Measurements from ENCODE around the gene CC2D2A. TPM values are rescaled to one million over a fixed set of nuclear protein-coding genes. Genes with fewer than 3 reads are reported as not detected.

The CC2D2A gene
- total RNA-seq, 1 experiment from 2014 or later = 10.2 TPM

DNA sequence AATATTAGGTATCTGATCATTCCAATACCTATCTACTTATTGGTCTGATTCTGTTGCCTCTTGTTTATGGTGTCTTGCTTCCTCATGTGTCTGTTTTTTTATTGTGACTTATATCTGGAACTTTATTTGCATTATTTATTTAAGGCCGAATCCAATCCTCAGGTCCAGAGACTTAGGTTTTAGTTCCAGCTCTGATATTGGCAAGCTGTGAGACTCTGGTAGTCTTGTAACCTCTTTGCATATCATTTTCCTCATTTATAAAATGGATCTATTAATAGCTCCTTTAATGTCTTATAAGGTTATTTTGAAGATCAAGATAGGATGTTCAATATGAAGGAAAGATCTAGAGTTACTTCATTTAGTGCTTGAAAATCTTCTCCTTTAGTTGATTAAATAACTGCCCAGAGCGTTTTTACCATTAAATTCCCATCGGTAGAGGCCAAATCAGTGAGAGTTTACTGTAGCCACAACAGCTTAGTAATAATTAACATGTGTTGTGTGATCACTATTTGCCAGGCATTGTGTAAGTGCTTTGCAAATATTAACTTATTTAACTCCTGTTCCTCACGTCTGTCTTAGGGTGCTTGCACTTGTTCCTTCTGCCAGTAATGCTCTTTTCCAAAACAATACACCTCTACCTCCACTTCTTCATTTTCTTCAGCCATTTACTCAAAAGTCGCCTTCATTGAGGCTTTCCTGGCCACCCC is 82.2 kb downstream of the CC2D2A start:
- Mint-ChIP-seq H3K9me3 (no peaks in the 10 kb centered on the region), H3K27ac (no peak overlapping the region), H3K27me3 (ENCODE audit: low read depth) (no peaks in the 10 kb centered on the region), H3K4me3 (no peak overlapping the region), H3K36me3 (no peaks in the 10 kb centered on the region), H3K4me1 (peaks cover 7% of the 10 kb centered on the region; the same call in 1 of the 2 replicates)
- TF ChIP-seq ZNF512 (CRISPR knock-in tag; IDR thresholded peaks at IDR 0.05; ENCODE audit: borderline replicate concordance) (no peak), E2F1 (CRISPR knock-in tag; IDR thresholded peaks at IDR 0.05) (no peak)
- no peak for DNase-seq (ENCODE audit: low spot score)
- POLR2A ChIA-PET = no interaction called here
- no peak for ATAC-seq
- CTCF ChIA-PET = interaction anchor here (0.7 kb wide), 1 partner anchor 94 kb away, joined by 4 read pairs; no protein-coding TSS in a partner anchor

DNA sequence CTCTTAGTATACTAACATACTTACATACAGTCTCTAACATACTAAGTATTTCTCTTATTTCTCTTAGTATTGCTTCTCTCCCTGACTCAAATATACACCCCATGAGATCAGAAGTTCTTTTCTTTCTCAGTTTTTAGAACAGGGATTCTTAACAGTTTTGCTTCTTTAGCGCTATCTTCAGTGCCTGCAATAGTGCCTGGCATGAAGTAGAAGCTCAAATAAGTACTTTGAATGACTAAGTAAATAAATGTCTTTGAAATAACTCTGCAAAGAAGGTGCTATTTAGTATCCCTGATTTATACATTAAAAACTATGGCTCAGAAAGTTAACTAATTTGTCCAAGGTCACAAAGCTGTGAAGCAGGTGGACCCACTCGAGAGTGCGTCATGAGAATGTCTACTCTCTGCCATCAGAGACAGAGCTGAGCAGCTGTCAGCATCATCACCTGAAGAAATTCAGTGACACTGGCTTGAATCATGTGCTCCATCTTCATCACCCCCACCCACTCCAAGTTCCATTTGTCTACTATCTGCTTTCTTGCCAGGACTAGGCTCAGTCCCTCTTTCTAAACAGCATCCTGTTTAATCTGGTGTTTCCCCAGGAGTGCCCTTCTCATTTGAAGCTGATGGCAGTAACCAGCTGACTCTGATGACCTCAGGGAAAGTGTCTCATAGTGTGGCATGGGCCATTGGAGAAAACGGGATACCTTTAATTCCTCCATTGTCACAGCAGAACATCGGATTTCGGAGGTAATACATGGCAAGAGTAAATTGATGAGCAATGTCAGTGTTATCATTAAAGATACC is 83.1 kb downstream of the CC2D2A start:
- H3K4me1 Mint-ChIP-seq = peaks cover 7% of the 10 kb centered on the region; the same call in 1 of the 2 replicates
- ChIA-PET POLR2A (no interaction called here), CTCF (interaction anchor here (0.7 kb wide), 1 partner anchor 93 kb away, joined by 4 read pairs; no protein-coding TSS in a partner anchor)
- H3K27ac Mint-ChIP-seq = no peak overlapping the region
- H3K27me3 Mint-ChIP-seq (ENCODE audit: low read depth) = no peaks in the 10 kb centered on the region
- TF ChIP-seq NFATC4 (CRISPR knock-in tag; IDR thresholded peaks at IDR 0.05) (no peak), NFYB (CRISPR knock-in tag; conservative IDR thresholded peaks at IDR 0.05; ENCODE audit: low read depth) (no peak), ZNF138 (CRISPR knock-in tag; conservative IDR thresholded peaks at IDR 0.05) (no peak), IRF2 (CRISPR knock-in tag; IDR thresholded peaks at IDR 0.05; ENCODE audit: borderline replicate concordance, low read depth) (no peak), RORB (CRISPR knock-in tag; IDR thresholded peaks at IDR 0.05) (no peak), ATF1 (CRISPR knock-in tag; IDR thresholded peaks at IDR 0.05) (no peak), RELA (CRISPR knock-in tag; IDR thresholded peaks at IDR 0.05; ENCODE audit: borderline replicate concordance) (no peak), ZNF423 (CRISPR knock-in tag; IDR thresholded peaks at IDR 0.05) (no peak), ZNF671 (CRISPR knock-in tag; IDR thresholded peaks at IDR 0.05) (no peak), MLX (CRISPR knock-in tag; IDR thresholded peaks at IDR 0.05) (no peak), CTCF (IDR thresholded peaks at IDR 0.05) (no peak)
- TF ChIP-seq, protein P1, sequence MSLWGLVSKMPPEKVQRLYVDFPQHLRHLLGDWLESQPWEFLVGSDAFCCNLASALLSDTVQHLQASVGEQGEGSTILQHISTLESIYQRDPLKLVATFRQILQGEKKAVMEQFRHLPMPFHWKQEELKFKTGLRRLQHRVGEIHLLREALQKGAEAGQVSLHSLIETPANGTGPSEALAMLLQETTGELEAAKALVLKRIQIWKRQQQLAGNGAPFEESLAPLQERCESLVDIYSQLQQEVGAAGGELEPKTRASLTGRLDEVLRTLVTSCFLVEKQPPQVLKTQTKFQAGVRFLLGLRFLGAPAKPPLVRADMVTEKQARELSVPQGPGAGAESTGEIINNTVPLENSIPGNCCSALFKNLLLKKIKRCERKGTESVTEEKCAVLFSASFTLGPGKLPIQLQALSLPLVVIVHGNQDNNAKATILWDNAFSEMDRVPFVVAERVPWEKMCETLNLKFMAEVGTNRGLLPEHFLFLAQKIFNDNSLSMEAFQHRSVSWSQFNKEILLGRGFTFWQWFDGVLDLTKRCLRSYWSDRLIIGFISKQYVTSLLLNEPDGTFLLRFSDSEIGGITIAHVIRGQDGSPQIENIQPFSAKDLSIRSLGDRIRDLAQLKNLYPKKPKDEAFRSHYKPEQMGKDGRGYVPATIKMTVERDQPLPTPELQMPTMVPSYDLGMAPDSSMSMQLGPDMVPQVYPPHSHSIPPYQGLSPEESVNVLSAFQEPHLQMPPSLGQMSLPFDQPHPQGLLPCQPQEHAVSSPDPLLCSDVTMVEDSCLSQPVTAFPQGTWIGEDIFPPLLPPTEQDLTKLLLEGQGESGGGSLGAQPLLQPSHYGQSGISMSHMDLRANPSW (CRISPR knock-in tag; conservative IDR thresholded peaks at IDR 0.05; ENCODE audit: low read depth) = no peak
- TF ChIP-seq, protein P2, sequence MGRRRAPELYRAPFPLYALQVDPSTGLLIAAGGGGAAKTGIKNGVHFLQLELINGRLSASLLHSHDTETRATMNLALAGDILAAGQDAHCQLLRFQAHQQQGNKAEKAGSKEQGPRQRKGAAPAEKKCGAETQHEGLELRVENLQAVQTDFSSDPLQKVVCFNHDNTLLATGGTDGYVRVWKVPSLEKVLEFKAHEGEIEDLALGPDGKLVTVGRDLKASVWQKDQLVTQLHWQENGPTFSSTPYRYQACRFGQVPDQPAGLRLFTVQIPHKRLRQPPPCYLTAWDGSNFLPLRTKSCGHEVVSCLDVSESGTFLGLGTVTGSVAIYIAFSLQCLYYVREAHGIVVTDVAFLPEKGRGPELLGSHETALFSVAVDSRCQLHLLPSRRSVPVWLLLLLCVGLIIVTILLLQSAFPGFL (CRISPR knock-in tag; IDR thresholded peaks at IDR 0.05; ENCODE audit: borderline replicate concordance) = no peak
- TF ChIP-seq, protein P3, sequence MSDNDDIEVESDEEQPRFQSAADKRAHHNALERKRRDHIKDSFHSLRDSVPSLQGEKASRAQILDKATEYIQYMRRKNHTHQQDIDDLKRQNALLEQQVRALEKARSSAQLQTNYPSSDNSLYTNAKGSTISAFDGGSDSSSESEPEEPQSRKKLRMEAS (CRISPR knock-in tag; IDR thresholded peaks at IDR 0.05) = no peak
- DNase-seq (ENCODE audit: low spot score) (no peak), ATAC-seq (no peak)
- H3K36me3 Mint-ChIP-seq = no peaks in the 10 kb centered on the region
- no peaks in the 10 kb centered on the region for H3K9me3 Mint-ChIP-seq
- no peak overlapping the region for H3K4me3 Mint-ChIP-seq

Data from WTC11 (cell line).